Ramos (cell line): Measurements from ENCODE around the gene KCNJ16.
"Not testable (repeated sequence)": the region's sequence is repeated elsewhere in the genome, so short reads cannot be mapped to it uniquely, and the experiment has no call there.

Source experiments
- in situ Hi-C: fragments of 300-500 bp; cut with MboI; formaldehyde crosslinking; loops from one replicate; pipeline ENCODE4 v1.14.3; 2022; ENCODE audit warnings: low sequenced_read_pairs; ENCODE audit not compliant: unreplicated experiment

Gene KCNJ16

GRCh38 chr17:70074956-70075355 lies at the start of gene KCNJ16:
TSS of gene KCNJ16 (plus strand) at chr17:70075225. CDS start at chr17:70132088, 56,863 bp downstream.
- in situ Hi-C loops: no loop called here

- in situ Hi-C loops: no loop called here
Observed at GRCh38 chr17:70028397-70028796, 46.6 kb upstream of the KCNJ16 start.

- in situ Hi-C loops: no loop called here
Observed at GRCh38 chr17:70028978-70029767, 45.9 kb upstream of the KCNJ16 start.

GRCh38 chr17:70030371-70030770 lies 44.7 kb upstream of the KCNJ16 start:
- in situ Hi-C loops: no loop called here

GRCh38 chr17:70031341-70031740 lies 43.7 kb upstream of the KCNJ16 start:
- in situ Hi-C loops: no loop called here

- in situ Hi-C loops: no loop called here
Observed at GRCh38 chr17:70033165-70033564, 41.9 kb upstream of the KCNJ16 start.

- in situ Hi-C loops: no loop called here
Observed at GRCh38 chr17:70034158-70034557, 40.9 kb upstream of the KCNJ16 start.

- in situ Hi-C loops: no loop called here
Observed at GRCh38 chr17:70037498-70037897, 37.5 kb upstream of the KCNJ16 start.

GRCh38 chr17:70040336-70040735 lies 34.7 kb upstream of the KCNJ16 start:
- in situ Hi-C loops: no loop called here

GRCh38 chr17:70041061-70041460 lies 34.0 kb upstream of the KCNJ16 start:
- in situ Hi-C loops: no loop called here

GRCh38 chr17:70041540-70041939 lies 33.5 kb upstream of the KCNJ16 start:
- in situ Hi-C loops: no loop called here

GRCh38 chr17:70045780-70046179 lies 29.2 kb upstream of the KCNJ16 start:
- in situ Hi-C loops: not testable (repeated sequence)

GRCh38 chr17:70047619-70048419 lies 27.2 kb upstream of the KCNJ16 start:
- in situ Hi-C loops: no loop called here

- in situ Hi-C loops: no loop called here
Observed at GRCh38 chr17:70049801-70050591, 25.0 kb upstream of the KCNJ16 start.

GRCh38 chr17:70050931-70051330 lies 24.1 kb upstream of the KCNJ16 start:
- in situ Hi-C loops: no loop called here

- in situ Hi-C loops: no loop called here
Observed at GRCh38 chr17:70053241-70054234, 21.5 kb upstream of the KCNJ16 start.

- in situ Hi-C loops: no loop called here
Observed at GRCh38 chr17:70055000-70055399, 20.0 kb upstream of the KCNJ16 start.

GRCh38 chr17:70059071-70059470 lies 16.0 kb upstream of the KCNJ16 start:
- in situ Hi-C loops: no loop called here

GRCh38 chr17:70059649-70060048 lies 15.4 kb upstream of the KCNJ16 start:
- in situ Hi-C loops: no loop called here
